GM18526 (cell line): Measurements from ENCODE around the gene DIP2C.

ENCODE experiments used
- POLR2A ChIP-seq: IDR thresholded peaks from 3 replicates; pipeline ENCODE4 v1.6.1; 2011; ENCODE audit not compliant: insufficient read length; ENCODE audit errors: extremely low read depth

Gene DIP2C

GRCh38 chr10:639751-640672, 49.5 kb downstream of the DIP2C start:
- no peak for TF ChIP-seq POLR2A

GRCh38 chr10:639001-639750, 50.3 kb downstream of the DIP2C start:
- no peak for TF ChIP-seq POLR2A

GRCh38 chr10:637771-638195, 51.7 kb downstream of the DIP2C start:
- TF ChIP-seq POLR2A = no peak

- no peak for TF ChIP-seq POLR2A
Observed at GRCh38 chr10:637221-637620, 52.2 kb downstream of the DIP2C start.

- TF ChIP-seq POLR2A = no peak
Observed at GRCh38 chr10:636769-637168, 52.7 kb downstream of the DIP2C start.

GRCh38 chr10:636016-636730, 53.3 kb downstream of the DIP2C start:
- no peak for TF ChIP-seq POLR2A

GRCh38 chr10:635088-635861, 54.2 kb downstream of the DIP2C start:
- no peak for TF ChIP-seq POLR2A

- no peak for TF ChIP-seq POLR2A
Observed at GRCh38 chr10:634256-634655, 55.2 kb downstream of the DIP2C start.

- TF ChIP-seq POLR2A = no peak
Observed at GRCh38 chr10:633279-634245, 55.9 kb downstream of the DIP2C start.

- no peak for TF ChIP-seq POLR2A
Observed at GRCh38 chr10:631266-631665, 58.2 kb downstream of the DIP2C start.

- no peak for TF ChIP-seq POLR2A
Observed at GRCh38 chr10:630581-631073, 58.8 kb downstream of the DIP2C start.

- TF ChIP-seq POLR2A = no peak
Observed at GRCh38 chr10:629186-629998, 60.1 kb downstream of the DIP2C start.

- no peak for TF ChIP-seq POLR2A
Observed at GRCh38 chr10:628386-629045, 61.0 kb downstream of the DIP2C start.
